ENCODE data around the gene TPRG1. TPM values are rescaled to one million over a fixed set of nuclear protein-coding genes. Genes with fewer than 3 reads are reported as not detected.

TPRG1 gene
- total and polyA plus RNA-seq, 4 donors = 1.0 to 46.6 (median 6.9) TPM

- Histone ChIP-seq H3K36me3 (ENCODE audit: control insufficient read depth in 4 of 4, insufficient read depth in 3 of 4, low read depth in 1 of 4, low read length in 3 of 4) (peaks cover 0 to 2% (median 0%) of the 10 kb centered on the region in 4 donors), H3K9ac (ENCODE audit: low read depth in 1 of 2, low read length in 2 of 2) (no peak overlapping the region), H3K4me3 (ENCODE audit: low read depth in 1 of 3, low read length in 3 of 3) (no peak overlapping the region), H3K9me3 (ENCODE audit: control insufficient read depth in 4 of 4, low read length in 3 of 4) (no peaks in the 10 kb centered on the region), H3K4me1 (ENCODE audit: control insufficient read depth in 4 of 4, insufficient read depth in 4 of 4, low read length in 3 of 4) (no peaks in the 10 kb centered on the region), H3K27ac (ENCODE audit: low read depth in 1 of 2, low read length in 2 of 2) (no peak overlapping the region), H3K27me3 (ENCODE audit: control insufficient read depth in 4 of 4, insufficient read depth in 4 of 4, low read length in 3 of 4) (no peaks in the 10 kb centered on the region)
- no peak for DNase-seq (ENCODE audit: low spot score)
- 65% methylated on average over 4 of the region's 4 CpGs for WGBS
- TF ChIP-seq SP1 (IDR thresholded peaks at IDR 0.05) (no peak), ZBTB33 (IDR thresholded peaks at IDR 0.05) (no peak), TAF1 (conservative IDR thresholded peaks at IDR 0.05) (no peak), RXRA (IDR thresholded peaks at IDR 0.05) (no peak), MAX (IDR thresholded peaks at IDR 0.05) (no peak), GABPA (IDR thresholded peaks at IDR 0.05 in 1 of 2, conservative IDR thresholded peaks at IDR 0.05 in 1 of 2) (no peak), REST (IDR thresholded peaks at IDR 0.05) (no peak), CTCF (IDR thresholded peaks at IDR 0.05; ENCODE audit: low read depth, low read length, missing input control) (no peak), JUND (IDR thresholded peaks at IDR 0.05) (no peak), NR2F2 (IDR thresholded peaks at IDR 0.05) (no peak), HNF4G (IDR thresholded peaks at IDR 0.05) (no peak), FOXA1 (IDR thresholded peaks at IDR 0.05) (no peak), YY1 (IDR thresholded peaks at IDR 0.05) (no peak), RAD21 (IDR thresholded peaks at IDR 0.05) (no peak), FOXA2 (IDR thresholded peaks at IDR 0.05) (no peak), EGR1 (IDR thresholded peaks at IDR 0.05; ENCODE audit: low read depth in 2 of 2) (no peak), HNF4A (conservative IDR thresholded peaks at IDR 0.05) (no peak), ATF3 (IDR thresholded peaks at IDR 0.05) (no peak)
Measured at GRCh38 chr3:189322339-189322738, 150.6 kb downstream of the TPRG1 start.

Measured in liver (tissue), 9 donors.